Measurements from ENCODE around the gene CSTPP1.
"Not testable (repeated sequence)": the region's sequence is repeated elsewhere in the genome, so short reads cannot be mapped to it uniquely, and the experiment has no call there.

CSTPP1 gene

GRCh38 chr11:47055534-47055933 is 119.0 kb downstream of the CSTPP1 start:
- DNase-seq, result no peak

- DNase-seq, result no peak
Observed at GRCh38 chr11:47056261-47056915, 119.8 kb downstream of the CSTPP1 start.

- no peak for DNase-seq
Observed at GRCh38 chr11:47057365-47057764, 120.8 kb downstream of the CSTPP1 start.

- DNase-seq, result peak in 1 of 3 experiments; percentile 37
Observed at GRCh38 chr11:47060807-47061206, 124.2 kb downstream of the CSTPP1 start.

DNA sequence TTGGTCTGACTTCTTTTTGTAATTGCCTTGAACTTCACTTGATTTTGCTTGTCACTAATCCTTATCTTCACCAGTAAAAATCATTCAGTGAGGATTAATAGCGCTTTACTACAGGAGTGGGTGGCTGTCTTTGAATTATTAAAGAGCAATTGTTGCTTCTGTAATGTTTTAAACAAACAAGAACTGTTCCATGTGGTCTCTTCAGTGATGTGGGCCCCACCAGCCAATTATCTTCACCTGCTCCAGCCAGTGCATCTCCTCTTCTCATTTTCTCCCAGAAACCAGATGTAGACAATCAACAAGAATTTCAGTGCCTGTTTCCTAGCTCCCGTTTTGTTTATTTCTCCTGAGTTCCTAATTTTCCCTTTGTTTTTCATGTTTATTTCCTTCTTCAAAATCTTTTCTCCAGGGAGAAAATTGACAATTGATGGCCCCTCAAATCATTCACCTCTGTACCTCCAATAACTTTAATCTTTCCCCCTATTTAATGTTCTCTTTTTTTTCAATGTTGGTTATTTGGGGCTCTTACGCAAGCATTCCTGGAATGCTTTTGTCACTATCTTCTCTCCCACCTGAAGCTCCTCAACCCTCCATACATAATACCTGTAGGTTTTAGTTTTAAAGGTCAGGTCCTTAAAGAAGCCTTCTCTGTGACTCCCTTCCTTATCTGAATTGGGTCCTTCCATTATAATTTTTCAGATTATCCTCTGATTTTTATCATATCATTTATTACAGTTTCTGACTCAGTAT is 125.0 kb downstream of the CSTPP1 start:
- DNase-seq, result peak in 2 of 3 experiments; percentile 34 to 79

DNA sequence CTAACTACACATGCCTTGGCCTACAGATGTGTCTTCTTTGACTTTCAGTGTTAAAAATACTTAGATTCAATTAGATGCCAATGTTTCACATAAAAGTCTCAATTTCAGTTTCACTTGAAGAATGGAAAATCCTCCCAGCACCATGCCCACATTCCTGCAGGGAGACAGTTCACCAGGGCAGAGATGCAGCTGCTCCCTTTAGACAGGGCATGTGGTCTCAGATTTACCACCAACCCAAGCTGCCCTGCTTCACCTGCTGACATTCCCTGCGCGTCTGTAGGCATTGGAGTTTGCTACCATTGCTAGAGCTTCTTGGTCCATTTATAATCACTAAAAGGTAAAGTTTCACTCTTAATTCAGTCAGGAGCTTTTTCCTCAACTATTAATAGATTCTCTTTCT is 126.2 kb downstream of the CSTPP1 start:
- no peak for DNase-seq

GRCh38 chr11:47067401-47067800 is 130.8 kb downstream of the CSTPP1 start:
- no peak for DNase-seq

- no peak for DNase-seq
Observed at GRCh38 chr11:47070769-47071168, 134.2 kb downstream of the CSTPP1 start.

GRCh38 chr11:47071341-47071740 is 134.8 kb downstream of the CSTPP1 start:
- DNase-seq, result peak in 1 of 3 experiments; percentile 16

DNA sequence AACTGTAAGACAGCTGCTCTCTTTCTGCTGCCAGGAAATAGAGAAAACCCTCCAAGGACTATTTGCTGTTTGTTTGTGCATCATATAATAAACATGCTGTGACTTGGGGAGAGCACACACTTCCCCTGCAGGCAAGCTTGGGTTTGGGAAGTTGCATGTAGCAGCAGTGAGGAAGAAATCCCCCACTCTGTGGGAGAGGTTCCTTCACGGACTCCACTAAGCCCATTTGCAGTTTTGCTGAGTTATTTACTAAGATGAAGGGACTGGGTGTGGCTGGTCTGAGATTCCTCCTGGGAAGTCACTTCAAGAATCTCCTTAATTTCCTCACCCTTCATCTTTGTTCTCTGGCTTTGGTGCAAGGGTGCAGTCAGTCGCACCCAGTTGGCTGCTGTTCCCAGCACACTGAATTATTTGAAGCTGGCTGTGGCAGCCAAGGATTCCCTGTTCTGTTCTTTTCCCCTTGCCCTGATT is 135.3 kb downstream of the CSTPP1 start:
- no peak for DNase-seq

DNA sequence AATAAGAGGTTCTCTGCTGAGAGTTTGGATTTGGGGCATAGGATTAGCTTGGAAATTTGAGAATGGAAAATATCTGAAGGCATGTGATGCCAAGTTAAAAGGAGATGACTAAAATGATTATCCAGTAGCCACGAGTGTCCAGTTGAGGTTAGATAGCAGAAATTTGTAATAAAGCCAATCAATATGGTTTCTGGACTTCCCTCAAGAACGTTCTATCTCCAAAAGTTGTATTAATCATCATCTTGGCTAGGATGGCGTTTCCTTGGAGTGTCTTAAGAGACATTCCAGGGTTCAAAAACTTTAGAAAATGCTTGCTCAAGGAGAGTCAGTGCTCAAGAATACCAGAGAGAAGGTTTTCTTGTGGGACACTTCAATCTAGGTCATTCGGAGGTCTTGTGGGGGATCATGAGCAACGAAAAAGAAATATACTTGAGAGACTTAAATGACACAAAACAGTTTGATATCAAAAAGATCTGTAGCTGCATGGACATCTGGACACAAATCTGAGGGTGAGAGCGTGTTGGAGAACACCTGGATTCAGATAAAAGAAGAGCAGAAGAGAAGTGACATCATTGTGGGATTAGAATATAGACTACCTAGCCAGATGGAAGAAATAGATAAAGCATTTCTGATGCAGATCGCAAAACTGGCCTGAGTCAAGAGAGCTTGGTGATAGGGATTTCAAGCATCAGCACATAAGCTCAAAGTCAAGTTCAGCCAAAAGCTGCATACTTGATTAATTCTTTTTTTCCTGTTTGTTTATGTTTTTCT is 142.4 kb downstream of the CSTPP1 start:
- DNase-seq, result no peak

- DNase-seq, result not testable (repeated sequence)
Observed at GRCh38 chr11:47080775-47081174, 144.2 kb downstream of the CSTPP1 start.

DNA sequence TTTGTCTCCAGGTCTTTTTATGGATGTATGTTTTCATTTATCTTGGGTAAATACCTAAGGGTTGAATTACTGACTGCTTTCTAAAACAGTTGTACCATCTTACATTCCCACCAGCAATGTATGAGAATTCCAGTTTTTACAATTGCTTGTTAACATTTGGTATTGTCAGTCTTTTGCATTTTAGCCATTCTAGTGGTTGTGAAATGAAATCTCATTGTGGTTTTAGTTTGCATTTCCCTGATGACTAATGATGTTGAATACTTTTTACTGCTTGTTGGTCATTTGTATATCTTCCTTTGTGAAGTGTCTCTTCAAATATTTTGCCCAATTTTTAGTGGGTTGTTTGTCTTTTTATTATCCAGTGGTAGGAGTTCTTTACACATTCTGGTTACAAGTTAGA is 147.4 kb downstream of the CSTPP1 start:
- no peak for DNase-seq

- no peak for DNase-seq
Observed at GRCh38 chr11:47087801-47088200, 151.2 kb downstream of the CSTPP1 start.

DNA sequence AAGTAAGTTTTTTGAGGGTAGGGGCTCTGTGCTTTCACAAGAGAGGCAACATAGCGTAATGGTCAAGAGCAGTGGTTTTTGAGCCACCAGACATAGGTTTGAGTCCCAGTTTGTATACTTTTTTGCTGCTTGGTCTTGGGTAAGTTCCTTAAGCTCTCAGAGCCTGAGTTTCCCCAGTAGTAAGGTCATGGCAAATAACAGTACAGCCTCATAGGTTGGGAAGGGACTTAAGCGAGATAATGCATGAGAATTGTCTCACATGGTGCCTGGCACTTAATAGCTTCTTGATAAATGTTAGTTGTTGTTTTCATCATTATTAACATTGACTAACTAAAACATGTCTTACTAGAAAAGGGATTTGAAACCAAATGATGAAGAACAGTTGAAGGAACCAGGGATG is 157.0 kb downstream of the CSTPP1 start:
- no peak for DNase-seq

DNA sequence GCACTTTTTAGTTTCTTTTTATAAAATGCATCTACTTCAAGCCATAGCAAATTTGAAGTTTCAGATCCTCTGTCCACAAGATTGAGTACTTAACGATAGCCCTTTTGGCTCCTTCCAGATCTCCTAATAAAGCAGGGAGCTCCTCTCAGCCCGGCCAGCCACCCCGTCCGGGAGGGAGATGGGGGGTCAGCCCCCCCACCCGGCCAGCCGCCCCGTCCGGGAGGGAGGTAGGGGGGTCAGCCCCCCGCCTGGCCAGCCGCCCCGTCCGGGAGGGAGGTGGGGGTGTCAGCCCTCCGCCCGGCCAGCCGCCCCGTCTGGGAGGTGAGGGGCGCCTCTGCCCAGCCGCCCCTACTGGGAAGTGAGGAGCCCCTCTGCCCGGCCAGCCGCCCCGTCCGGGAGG is 160.3 kb downstream of the CSTPP1 start:
- not testable (repeated sequence) for DNase-seq

- not testable (repeated sequence) for DNase-seq
Observed at GRCh38 chr11:47098223-47098622, 161.7 kb downstream of the CSTPP1 start.

GRCh38 chr11:47099214-47099917 is 162.8 kb downstream of the CSTPP1 start:
- peak in 1 of 3 experiments; percentile 24 for DNase-seq

GRCh38 chr11:47099918-47100315 is 163.4 kb downstream of the CSTPP1 start:
- no peak for DNase-seq

- DNase-seq, result peak in 1 of 3 experiments; percentile 26
Observed at GRCh38 chr11:47101406-47101805, 164.8 kb downstream of the CSTPP1 start.

- DNase-seq, result no peak
Observed at GRCh38 chr11:47104261-47104950, 167.8 kb downstream of the CSTPP1 start.

DNA sequence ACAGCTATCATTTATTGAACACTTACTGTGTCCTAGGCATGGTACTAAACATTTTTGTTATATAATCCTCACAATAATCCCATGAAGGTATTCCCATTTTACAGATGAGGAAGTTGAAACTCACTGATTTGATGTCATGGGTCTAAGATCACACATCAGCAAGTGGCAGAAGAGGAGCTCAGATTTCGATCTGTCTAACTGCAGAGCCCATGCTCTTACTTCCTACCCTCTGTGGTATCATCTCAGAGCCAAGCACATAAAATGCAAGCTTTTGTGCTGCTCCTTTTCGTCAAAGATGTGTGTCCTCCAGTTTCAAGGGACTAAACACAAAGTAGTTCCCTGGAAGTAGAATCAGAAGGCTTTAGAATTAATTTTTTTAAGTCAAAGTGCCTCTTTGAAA is 169.0 kb downstream of the CSTPP1 start:
- DNase-seq, result no peak

Data from NCI-H1417 (cell line).